RKO (cell line): ENCODE results near the gene DYNC1I1.

ENCODE experiments used
- DNase-seq: peaks from one replicate; pipeline ENCODE4 v3.0.0-alpha.2; 2016; ENCODE audit warnings: low spot score

DYNC1I1 gene

GRCh38 chr7:95861041-95861440 is 88.7 kb downstream of the DYNC1I1 start:
- no peak for DNase-seq

- no peak for DNase-seq
Measured at GRCh38 chr7:95863623-95864022, 91.3 kb downstream of the DYNC1I1 start.

GRCh38 chr7:95865716-95866371 is 93.5 kb downstream of the DYNC1I1 start:
- DNase-seq: no peak

GRCh38 chr7:95867309-95867708 is 95.0 kb downstream of the DYNC1I1 start:
- no peak for DNase-seq

GRCh38 chr7:95871075-95871848 is 98.9 kb downstream of the DYNC1I1 start:
- DNase-seq: peak; percentile 62

GRCh38 chr7:95871896-95872295 is 99.5 kb downstream of the DYNC1I1 start:
- no peak for DNase-seq

GRCh38 chr7:95874129-95874528 is 101.8 kb downstream of the DYNC1I1 start:
- no peak for DNase-seq

- DNase-seq: no peak
Measured at GRCh38 chr7:95874541-95875265, 102.3 kb downstream of the DYNC1I1 start.

GRCh38 chr7:95875519-95875918 is 103.2 kb downstream of the DYNC1I1 start:
- no peak for DNase-seq

GRCh38 chr7:95878677-95879076 is 106.3 kb downstream of the DYNC1I1 start:
- no peak for DNase-seq

GRCh38 chr7:95881597-95881996 is 109.2 kb downstream of the DYNC1I1 start:
- DNase-seq: no peak

- no peak for DNase-seq
Measured at GRCh38 chr7:95883217-95883616, 110.9 kb downstream of the DYNC1I1 start.

- DNase-seq: peak; percentile 51
Measured at GRCh38 chr7:95886501-95887090, 114.2 kb downstream of the DYNC1I1 start.

- DNase-seq: no peak
Measured at GRCh38 chr7:95893484-95893883, 121.1 kb downstream of the DYNC1I1 start.

- no peak for DNase-seq
Measured at GRCh38 chr7:95897557-95898251, 125.3 kb downstream of the DYNC1I1 start.

GRCh38 chr7:95899919-95900513 is 127.7 kb downstream of the DYNC1I1 start:
- no peak for DNase-seq

- DNase-seq: no peak
Measured at GRCh38 chr7:95901006-95901405, 128.7 kb downstream of the DYNC1I1 start.

- DNase-seq: no peak
Measured at GRCh38 chr7:95904099-95904498, 131.7 kb downstream of the DYNC1I1 start.

GRCh38 chr7:95905167-95905566 is 132.8 kb downstream of the DYNC1I1 start:
- DNase-seq: peak; percentile 47

- no peak for DNase-seq
Measured at GRCh38 chr7:95906851-95907250, 134.5 kb downstream of the DYNC1I1 start.

GRCh38 chr7:95907337-95907736 is 135.0 kb downstream of the DYNC1I1 start:
- no peak for DNase-seq

- no peak for DNase-seq
Measured at GRCh38 chr7:95908499-95908898, 136.1 kb downstream of the DYNC1I1 start.
